ENCODE data around the gene DENND2D. TPM values are rescaled to one million over a fixed set of nuclear protein-coding genes. Genes with fewer than 3 reads are reported as not detected.

DENND2D gene, protein sequence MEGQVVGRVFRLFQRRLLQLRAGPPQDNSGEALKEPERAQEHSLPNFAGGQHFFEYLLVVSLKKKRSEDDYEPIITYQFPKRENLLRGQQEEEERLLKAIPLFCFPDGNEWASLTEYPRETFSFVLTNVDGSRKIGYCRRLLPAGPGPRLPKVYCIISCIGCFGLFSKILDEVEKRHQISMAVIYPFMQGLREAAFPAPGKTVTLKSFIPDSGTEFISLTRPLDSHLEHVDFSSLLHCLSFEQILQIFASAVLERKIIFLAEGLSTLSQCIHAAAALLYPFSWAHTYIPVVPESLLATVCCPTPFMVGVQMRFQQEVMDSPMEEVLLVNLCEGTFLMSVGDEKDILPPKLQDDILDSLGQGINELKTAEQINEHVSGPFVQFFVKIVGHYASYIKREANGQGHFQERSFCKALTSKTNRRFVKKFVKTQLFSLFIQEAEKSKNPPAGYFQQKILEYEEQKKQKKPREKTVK
- total RNA-seq (2022; extraction: Qiagen RNA extraction), result 0.93 to 1.4 TPM (median 1.3 TPM) in 5 replicates

DNA sequence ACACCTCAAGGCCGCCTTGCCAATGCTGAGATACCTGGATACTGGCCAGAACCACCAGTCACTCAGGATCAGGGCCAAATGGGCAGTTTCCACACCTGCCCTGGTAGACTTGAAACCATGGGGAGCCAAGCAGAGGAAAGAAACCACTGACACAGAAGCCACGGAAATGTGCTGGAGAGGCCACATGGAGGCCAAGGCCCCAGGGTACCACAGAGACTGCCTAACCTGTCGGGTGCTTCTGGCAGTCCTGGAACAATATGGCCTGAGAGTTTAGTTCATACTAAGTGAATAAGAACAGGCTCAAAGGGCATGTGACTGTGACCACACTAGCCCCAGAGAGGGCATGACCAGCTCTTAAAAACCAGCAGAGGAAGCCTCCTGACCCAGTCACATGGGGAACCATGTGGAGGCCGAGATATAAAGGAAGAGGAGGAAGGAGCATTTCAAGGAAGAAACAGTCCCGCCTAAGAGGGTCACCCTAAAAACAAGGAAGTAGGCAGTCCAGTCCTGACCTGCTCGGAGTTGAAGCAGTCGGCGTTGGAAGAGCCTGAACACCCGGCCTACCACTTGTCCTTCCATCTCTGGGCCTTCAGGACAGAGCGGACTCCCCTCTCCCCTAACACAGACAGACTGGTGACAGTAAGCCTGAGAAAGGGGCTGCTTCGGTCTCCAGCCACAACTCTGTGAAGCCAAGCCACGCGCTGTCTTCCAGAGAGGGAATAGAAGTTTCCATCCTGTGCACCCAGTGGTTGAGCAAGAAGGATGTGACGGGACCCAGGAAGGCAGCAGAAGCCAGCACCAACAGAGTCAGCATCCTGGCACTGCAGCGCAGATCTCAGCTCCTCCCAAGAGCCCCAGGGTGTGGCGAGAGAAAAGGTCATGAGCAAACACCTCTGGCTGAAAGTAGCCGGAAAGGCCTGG is at the start of gene DENND2D:
Gene DENND2D (minus strand): TSS at position 766 of the 921 bp plus-strand sequence. CDS start 187 bp downstream, at position 579.

GRCh38 chr1:111227434-111227833 is 27.0 kb upstream of the DENND2D start, which contains the start of gene CHI3L2:
Gene CHI3L2, plus strand, starts transcription at chr1:111227713. Its CDS starts 17 bp downstream, at chr1:111227730.

DNA sequence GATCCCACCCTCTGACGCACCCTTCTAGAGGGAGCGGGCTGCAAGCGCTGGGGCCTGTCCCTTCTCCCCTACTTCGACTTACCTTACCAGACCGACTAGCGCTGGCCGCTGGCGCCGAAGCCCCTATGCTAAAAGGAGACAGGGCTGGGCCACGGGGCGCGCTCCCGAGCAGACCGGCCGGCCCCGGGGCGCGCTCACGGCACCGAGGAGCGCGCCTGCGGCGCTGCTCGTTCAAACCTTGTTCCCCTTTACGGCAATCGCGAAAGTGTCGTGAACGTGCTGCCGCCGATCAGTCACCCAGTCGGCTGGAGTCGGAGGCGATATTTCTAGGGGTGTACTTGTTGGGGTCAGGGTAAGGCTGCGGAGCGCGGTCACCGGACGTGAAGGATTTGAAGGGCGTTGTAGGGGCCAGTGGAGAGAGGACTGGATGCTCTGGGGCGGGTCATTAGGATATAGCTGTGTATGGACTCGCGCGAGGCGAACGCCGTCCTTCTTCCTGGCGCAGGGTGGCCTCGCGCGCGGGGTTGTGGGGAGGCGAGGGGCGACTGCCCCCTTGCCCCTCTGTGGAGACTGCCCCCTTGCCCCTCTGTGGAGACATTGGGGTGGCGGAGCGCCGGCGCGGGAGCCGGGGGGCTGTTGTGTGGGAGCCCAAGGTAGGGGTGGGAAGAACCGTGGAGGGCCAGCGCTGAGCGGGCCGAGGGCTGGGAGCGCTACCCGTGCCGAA is 60.3 kb downstream of the DENND2D start, which contains the start of the genes CEPT1 and DRAM2:
Gene CEPT1 (plus strand): TSS at position 268 of the 724 bp plus-strand sequence. CDS start 7,492 bp downstream, outside the sequence.
Gene DRAM2 (minus strand): TSS at position 138 of the 724 bp plus-strand sequence. CDS start 8,539 bp downstream, outside the sequence.

Other genes starting within 250 kb of the DENND2D start
- gene LRIF1, start 236.7 kb downstream of the DENND2D start, total RNA-seq (2022; extraction: Qiagen RNA extraction), result 16.0 to 21.8 TPM (median 17.1 TPM) in 5 replicates
- 17.7 to 20.4 TPM (median 19.1 TPM) in 5 replicates for gene DRAM2, start 60.6 kb downstream of the DENND2D start, total RNA-seq (2022; extraction: Qiagen RNA extraction)
- 10.7 to 12.6 TPM (median 11.7 TPM) in 5 replicates for gene CEPT1, start 60.4 kb downstream of the DENND2D start, total RNA-seq (2022; extraction: Qiagen RNA extraction)
- 0.13 to 0.53 TPM (median 0.39 TPM) in 5 replicates for gene CHI3L2, start 27.1 kb upstream of the DENND2D start, total RNA-seq (2022; extraction: Qiagen RNA extraction)
- not detected in 5 replicates for gene CHIA, start 90.2 kb upstream of the DENND2D start, total RNA-seq (2022; extraction: Qiagen RNA extraction)
- 0.80 to 1.2 TPM (median 0.97 TPM) in 5 replicates for gene OVGP1, start 227.1 kb upstream of the DENND2D start, total RNA-seq (2022; extraction: Qiagen RNA extraction)
- 33.8 to 50.4 TPM (median 47.0 TPM) in 5 replicates for gene WDR77, start 248.6 kb upstream of the DENND2D start, total RNA-seq (2022; extraction: Qiagen RNA extraction)
- gene ATP5PB, start 248.8 kb upstream of the DENND2D start, total RNA-seq (2022; extraction: Qiagen RNA extraction), result 229 to 276 TPM (median 243 TPM) in 5 replicates